ENCODE results near the gene ZNF507. TPM values are rescaled to one million over a fixed set of nuclear protein-coding genes. Genes with fewer than 3 reads are reported as not detected.
A peak's percentile ranks its signal among the peaks of the same experiment; 100 is the strongest.
"Not testable (repeated sequence)": the region's sequence is repeated elsewhere in the genome, so short reads cannot be mapped to it uniquely, and the experiment has no call there.

The ZNF507 gene
- total RNA-seq, 1 experiment from 2014 or later: 31.1 TPM

GRCh38 chr19:32377088-32377487, 31.7 kb downstream of the ZNF507 start:
- not testable (repeated sequence) for H3T11ph ChIP-seq (ENCODE audit: low read length); H3K9ac ChIP-seq (ENCODE audit: extremely low read depth, insufficient read length, low read length); H3K4me2 ChIP-seq (ENCODE audit: insufficient read depth, insufficient read length, low read length); H3K23me2 ChIP-seq (ENCODE audit: insufficient read length, low read depth, low read length, poor library complexity, severe bottlenecking); H2BK120ac ChIP-seq (ENCODE audit: low read depth, low read length, poor library complexity, severe bottlenecking); H3K27me3 ChIP-seq (ENCODE audit: insufficient read depth, low read length); H4K8ac ChIP-seq (replicated peaks; ENCODE audit: insufficient read length, low read depth, low read length); H2AK5ac ChIP-seq (ENCODE audit: insufficient read length, low read length); H4K91ac ChIP-seq (ENCODE audit: insufficient read length, low read depth, low read length); H3K27ac ChIP-seq (ENCODE audit: insufficient read length, low read depth, low read length); H3K4ac ChIP-seq (ENCODE audit: low read depth, low read length); H3K4me3 Mint-ChIP-seq; H3K4me1 Mint-ChIP-seq; H4K20me1 ChIP-seq (ENCODE audit: control insufficient read depth, insufficient read depth, insufficient read length); H2BK15ac ChIP-seq (ENCODE audit: low read depth, low read length); H3K9me3 Mint-ChIP-seq; H4K5ac ChIP-seq (ENCODE audit: insufficient read length, low read depth, low read length); H3K9me3 ChIP-seq (ENCODE audit: control insufficient read depth, low read depth, low read length); H2AFZ ChIP-seq (ENCODE audit: low read length); H3K56ac ChIP-seq (ENCODE audit: insufficient read length, low read depth, low read length); H3K79me2 ChIP-seq (ENCODE audit: insufficient read depth, low read length); H2BK12ac ChIP-seq (ENCODE audit: insufficient read length, low read depth, low read length); H3K79me1 ChIP-seq (ENCODE audit: insufficient read depth, low read depth, low read length, poor library complexity, severe bottlenecking); H2BK5ac ChIP-seq (ENCODE audit: insufficient read length, low read length); H2BK20ac ChIP-seq (ENCODE audit: low read depth, low read length, poor library complexity, severe bottlenecking); H3K18ac ChIP-seq (ENCODE audit: insufficient read length, low read depth, low read length); H3K4me1 ChIP-seq (ENCODE audit: insufficient read depth, low read length); H3K27me3 Mint-ChIP-seq (ENCODE audit: low read depth); H3K23ac ChIP-seq (ENCODE audit: insufficient read length, low read depth, low read length); H3K14ac ChIP-seq (ENCODE audit: insufficient read depth, low read length); H3K27ac Mint-ChIP-seq
- peaks cover 35 to 70% (median 67%) of the 10 kb centered on the region in 3 experiments for H3K36me3 Mint-ChIP-seq (ENCODE audit: insufficient read depth in 1 of 3, low read depth in 3 of 3)
- DNase-seq: peak; percentile 33
- TF ChIP-seq CTCF (conservative IDR thresholded peaks at IDR 0.05): peak; percentile 74
- WGBS (ENCODE audit: extremely low coverage, insufficient read length, low lambda C conversion rate): no CpG with 5 or more reads among the region's 9 CpGs

Data from H9 (cell line).